Spleen (tissue), 7 donors: Measurements from ENCODE around the gene REXO4.

Experiments used
- CTCF ChIP-seq, 11 experiments: fragments of 200-600 bp in 7 of 11; fragments of 450-650 bp in 4 of 11; sonication (generic) in 4 of 11; IDR thresholded peaks in 8 of 11; conservative IDR thresholded peaks in 3 of 11; 1 replicate in 7 of 11; 2 replicates in 4 of 11; pipeline versions ENCODE4 v1.4.0 to v1.8.0; 2016 to 2021; ENCODE audit warnings: antibody characterized with exemption in 11 of 11, inconsistent platforms in 4 of 11, mild to moderate bottlenecking in 1 of 11
- POLR2A ChIP-seq, 3 donors: fragments of 450-650 bp; IDR thresholded peaks; one replicate each; pipeline ENCODE4 v1.5.1; 2017; ENCODE audit warnings: antibody characterized with exemption in 3 of 3, mild to moderate bottlenecking in 1 of 3
- POLR2AphosphoS5 ChIP-seq, 3 donors: sonication (generic); formaldehyde crosslinking; IDR thresholded peaks; one replicate each; pipeline ENCODE4 v1.5.1; 2017; ENCODE audit warnings: antibody characterized with exemption in 3 of 3
- donor health status: DM: no; HTN: no; CAD: no; lungs with moderate emphysema.
- donor health status: DM: no; HTN: no; CAD: no.
- donor health status: DM: no; HTN: no; CAD: no.

- TF ChIP-seq CTCF (IDR thresholded peaks at IDR 0.05 in 8 of 11, conservative IDR thresholded peaks at IDR 0.05 in 3 of 11) = no peak
- no peak for TF ChIP-seq POLR2A (IDR thresholded peaks at IDR 0.05)
- no peak for TF ChIP-seq POLR2AphosphoS5 (IDR thresholded peaks at IDR 0.05)
Measured at GRCh38 chr9:133439337-133439736, 21.5 kb upstream of the REXO4 start.
